ENCODE measurements around the gene MX2. TPM values are rescaled to one million over a fixed set of nuclear protein-coding genes. Genes with fewer than 3 reads are reported as not detected.
"Not testable (repeated sequence)": the region's sequence is repeated elsewhere in the genome, so short reads cannot be mapped to it uniquely, and the experiment has no call there.

The MX2 gene
- total RNA-seq, 4 donors from 2014 or later, result 3.2 to 6.1 (median 5.1) TPM

- 89% methylated on average over 6 of the region's 6 CpGs for WGBS
- TF ChIP-seq EP300 (IDR thresholded peaks at IDR 0.05), result no peak
- TF ChIP-seq POLR2AphosphoS5 (IDR thresholded peaks at IDR 0.05), result no peak
- no peak for TF ChIP-seq POLR2A (IDR thresholded peaks at IDR 0.05)
- TF ChIP-seq CTCF (IDR thresholded peaks at IDR 0.05), result no peak
Observed at GRCh38 chr21:41418393-41418792, 56.6 kb downstream of the MX2 start.

GRCh38 chr21:41418956-41419680, 57.3 kb downstream of the MX2 start:
- TF ChIP-seq POLR2AphosphoS5 (IDR thresholded peaks at IDR 0.05) (no peak), EP300 (IDR thresholded peaks at IDR 0.05) (no peak), CTCF (IDR thresholded peaks at IDR 0.05) (no peak)
- no peak overlapping the region for H3K4me3 ChIP-seq
- H3K27ac ChIP-seq, result no peak overlapping the region
- peaks cover 16% of the 10 kb centered on the region for H3K4me1 ChIP-seq
- no peaks in the 10 kb centered on the region for H3K9me3 ChIP-seq
- DNase-seq (ENCODE audit: low spot score in 2 of 2), result peak in 1 of 2 donors; percentile 47
- no peaks in the 10 kb centered on the region for H3K27me3 ChIP-seq
- 96% methylated on average over 11 of the region's 11 CpGs for WGBS
- H3K36me3 ChIP-seq, result no peaks in the 10 kb centered on the region

More at GRCh38 chr21:41418393-41418792, 56.6 kb downstream of the MX2 start:
- Histone ChIP-seq H3K27me3 (no peaks in the 10 kb centered on the region), H3K36me3 (no peaks in the 10 kb centered on the region), H3K27ac (no peak overlapping the region), H3K4me1 (peaks cover 16% of the 10 kb centered on the region), H3K9me3 (no peaks in the 10 kb centered on the region), H3K4me3 (no peak overlapping the region)
- no peak for DNase-seq (ENCODE audit: low spot score in 2 of 2)

- Histone ChIP-seq H3K27ac (peak overlapping the region; percentile 75), H3K9me3 (no peaks in the 10 kb centered on the region), H3K36me3 (no peaks in the 10 kb centered on the region), H3K4me3 (peak overlapping the region; percentile 51), H3K4me1 (peaks cover 16% of the 10 kb centered on the region), H3K27me3 (no peaks in the 10 kb centered on the region)
- 9% methylated on average over 26 of the region's 54 CpGs for WGBS
- peak; percentile 91 for DNase-seq (ENCODE audit: low spot score in 2 of 2)
- TF ChIP-seq POLR2A (IDR thresholded peaks at IDR 0.05), result no peak
- no peak for TF ChIP-seq EP300 (IDR thresholded peaks at IDR 0.05)
- no peak for TF ChIP-seq POLR2AphosphoS5 (IDR thresholded peaks at IDR 0.05)
- no peak for TF ChIP-seq CTCF (IDR thresholded peaks at IDR 0.05)
Observed at GRCh38 chr21:41419921-41420862, 58.4 kb downstream of the MX2 start.

- not testable (repeated sequence) for DNase-seq (ENCODE audit: low spot score in 2 of 2); H3K9me3 ChIP-seq; H3K27me3 ChIP-seq; H3K36me3 ChIP-seq
- 25% methylated on average over 8 of the region's 8 CpGs for WGBS
- Histone ChIP-seq H3K4me1 (peaks cover 20% of the 10 kb centered on the region), H3K27ac (peak overlapping the region; percentile 75), H3K4me3 (peak overlapping the region; percentile 51)
Observed at GRCh38 chr21:41420998-41421397, 59.2 kb downstream of the MX2 start.

- no peaks in the 10 kb centered on the region for H3K9me3 ChIP-seq
- no peaks in the 10 kb centered on the region for H3K27me3 ChIP-seq
- WGBS, result 89% methylated on average over 19 of the region's 19 CpGs
- TF ChIP-seq EP300 (IDR thresholded peaks at IDR 0.05) (no peak), CTCF (IDR thresholded peaks at IDR 0.05) (no peak)
- no peaks in the 10 kb centered on the region for H3K36me3 ChIP-seq
- peaks cover 30% of the 10 kb centered on the region for H3K4me1 ChIP-seq
- peak in 1 of 2 donors; percentile 41 for DNase-seq (ENCODE audit: low spot score in 2 of 2)
- no peak overlapping the region for H3K27ac ChIP-seq
- H3K4me3 ChIP-seq, result no peak overlapping the region
Observed at GRCh38 chr21:41422546-41423304, 60.9 kb downstream of the MX2 start.

- H3K4me3 ChIP-seq, H3K36me3 ChIP-seq, H3K27ac ChIP-seq, H3K27me3 ChIP-seq, H3K9me3 ChIP-seq: not testable (repeated sequence)
- WGBS, result 81% methylated on average over 5 of the region's 5 CpGs
- DNase-seq (ENCODE audit: low spot score in 2 of 2), result peak in 1 of 2 donors; percentile 22
- H3K4me1 ChIP-seq, result peaks cover 30% of the 10 kb centered on the region
Observed at GRCh38 chr21:41423305-41423636, 61.4 kb downstream of the MX2 start.
